H9 (cell line): ENCODE results near the gene GCGR. TPM values are rescaled to one million over a fixed set of nuclear protein-coding genes. Genes with fewer than 3 reads are reported as not detected.

Experiments
- DNase-seq: peaks from one replicate; pipeline ENCODE4 v3.0.0-alpha.2; 2017
- H2AFZ ChIP-seq: one replicate; pipeline ENCODE4 v1.6.1; 2013; ENCODE audit warnings: mild to moderate bottlenecking, low read length, control low read depth, moderate library complexity
- H2AK5ac ChIP-seq: 2 replicates; pipeline ENCODE4 v1.6.1; 2013; ENCODE audit warnings: low read length, control low read depth, mixed read lengths; ENCODE audit not compliant: insufficient read length
- H2BK120ac ChIP-seq: one replicate; pipeline ENCODE4 v1.6.1; 2013; ENCODE audit warnings: low read depth, mild to moderate bottlenecking, low read length, control low read depth, inconsistent platforms; ENCODE audit not compliant: poor library complexity, severe bottlenecking
- H2BK12ac ChIP-seq: 2 replicates; pipeline ENCODE4 v1.6.1; 2013; ENCODE audit warnings: low read length, control low read depth, mixed read lengths, low read depth; ENCODE audit not compliant: insufficient read length
- H2BK15ac ChIP-seq: 2 replicates; pipeline ENCODE4 v1.6.1; 2013; ENCODE audit warnings: low read depth, low read length, control low read depth
- H2BK20ac ChIP-seq: one replicate; pipeline ENCODE4 v1.6.1; 2013; ENCODE audit warnings: low read depth, mild to moderate bottlenecking, low read length, control low read depth, inconsistent platforms; ENCODE audit not compliant: poor library complexity, severe bottlenecking
- H2BK5ac ChIP-seq: 2 replicates; pipeline ENCODE4 v1.6.1; 2013; ENCODE audit warnings: low read length, control low read depth, mixed read lengths; ENCODE audit not compliant: insufficient read length
- H3K14ac ChIP-seq: 2 replicates; pipeline ENCODE4 v1.6.1; 2013; ENCODE audit warnings: low read length, control low read depth; ENCODE audit not compliant: insufficient read depth
- H3K18ac ChIP-seq: 2 replicates; pipeline ENCODE4 v1.6.1; 2013; ENCODE audit warnings: low read depth, mild to moderate bottlenecking, mixed read lengths, low read length, control low read depth; ENCODE audit not compliant: insufficient read length
- H3K23ac ChIP-seq: 2 replicates; pipeline ENCODE4 v1.6.1; 2013; ENCODE audit warnings: low read length, control low read depth, mixed read lengths, low read depth; ENCODE audit not compliant: insufficient read length
- H3K23me2 ChIP-seq: 2 replicates; pipeline ENCODE4 v1.6.1; 2013; ENCODE audit warnings: low read depth, mild to moderate bottlenecking, mixed read lengths, low read length, control low read depth; ENCODE audit not compliant: insufficient read length, poor library complexity, severe bottlenecking
- H3K27ac ChIP-seq: 2 replicates; pipeline ENCODE4 v1.5.1; 2013; ENCODE audit warnings: low read length, control low read depth, mixed read lengths, low read depth; ENCODE audit not compliant: insufficient read length
- H3K27me3 ChIP-seq: 2 replicates; pipeline ENCODE4 v1.6.1; 2013; ENCODE audit warnings: low read length, control low read depth, inconsistent platforms; ENCODE audit not compliant: insufficient read depth
- H3K4ac ChIP-seq: 2 replicates; pipeline ENCODE4 v1.6.1; 2013; ENCODE audit warnings: low read depth, mild to moderate bottlenecking, control low read depth, inconsistent platforms, low read length, moderate library complexity
- H3K4me1 ChIP-seq: 2 replicates; pipeline ENCODE4 v1.6.1; 2013; ENCODE audit warnings: low read length, control low read depth, inconsistent platforms; ENCODE audit not compliant: insufficient read depth
- H3K4me2 ChIP-seq: 2 replicates; pipeline ENCODE4 v1.6.1; 2013; ENCODE audit warnings: low read length, control low read depth, mixed read lengths; ENCODE audit not compliant: insufficient read length, insufficient read depth
- H3K56ac ChIP-seq: 2 replicates; pipeline ENCODE4 v1.6.1; 2013; ENCODE audit warnings: low read depth, mild to moderate bottlenecking, mixed read lengths, low read length, control low read depth; ENCODE audit not compliant: insufficient read length
- H3K79me1 ChIP-seq: 2 replicates; pipeline ENCODE4 v1.6.1; 2013; ENCODE audit warnings: low read depth, mild to moderate bottlenecking, moderate library complexity, low read length, control low read depth, inconsistent platforms; ENCODE audit not compliant: insufficient read depth, poor library complexity, severe bottlenecking
- H3K79me2 ChIP-seq: 2 replicates; pipeline ENCODE4 v1.6.1; 2013; ENCODE audit warnings: low read length, control low read depth, inconsistent platforms; ENCODE audit not compliant: insufficient read depth
- H3K9ac ChIP-seq: 2 replicates; pipeline ENCODE4 v1.6.1; 2013; ENCODE audit warnings: low read length, control low read depth, mixed read lengths; ENCODE audit not compliant: insufficient read length; ENCODE audit errors: extremely low read depth
- H3K9me3 ChIP-seq: one replicate; pipeline ENCODE4 v1.6.1; 2013; ENCODE audit warnings: low read depth, low read length, inconsistent platforms; ENCODE audit not compliant: control insufficient read depth
- H3T11ph ChIP-seq: one replicate; pipeline ENCODE4 v1.6.1; 2013; ENCODE audit warnings: mild to moderate bottlenecking, low read length, control low read depth, inconsistent platforms
- H4K20me1 ChIP-seq: one replicate; pipeline ENCODE4 v1.6.1; 2013; ENCODE audit not compliant: control insufficient read depth, insufficient read length, insufficient read depth
- H4K5ac ChIP-seq: 2 replicates; pipeline ENCODE4 v1.6.1; 2013; ENCODE audit warnings: low read depth, mild to moderate bottlenecking, mixed read lengths, low read length, control low read depth; ENCODE audit not compliant: insufficient read length
- H4K8ac ChIP-seq: replicated peaks from 2 replicates; pipeline ENCODE4 v1.6.1; 2013; ENCODE audit warnings: low read length, control low read depth, mixed read lengths, low read depth; ENCODE audit not compliant: insufficient read length
- H4K91ac ChIP-seq: 2 replicates; pipeline ENCODE4 v1.6.1; 2013; ENCODE audit warnings: low read depth, mild to moderate bottlenecking, moderate library complexity, mixed read lengths, low read length, control low read depth; ENCODE audit not compliant: insufficient read length
- H3K27ac Mint-ChIP-seq, 3 experiments: 2 replicates in 2 of 3; 3 replicates in 1 of 3; pipeline ENCODE4 v1.8.0; 2020 to 2021; ENCODE audit warnings: mixed read lengths in 3 of 3, mild to moderate bottlenecking in 1 of 3, moderate library complexity in 1 of 3
- H3K27me3 Mint-ChIP-seq: 2 replicates; pipeline ENCODE4 v1.8.0; 2021; ENCODE audit warnings: low read depth, mild to moderate bottlenecking, moderate library complexity, mixed read lengths
- H3K36me3 Mint-ChIP-seq, 3 experiments: 2 replicates in 2 of 3; 3 replicates in 1 of 3; pipeline ENCODE4 v1.8.0; 2020 to 2021; ENCODE audit warnings: low read depth in 3 of 3, mixed read lengths in 3 of 3; ENCODE audit not compliant: insufficient read depth in 1 of 3
- H3K4me1 Mint-ChIP-seq, 2 experiments: 2 replicates each; pipeline ENCODE4 v1.8.0; 2020; ENCODE audit warnings: mixed read lengths in 2 of 2
- H3K4me3 Mint-ChIP-seq, 2 experiments: 2 replicates in 1 of 2; 3 replicates in 1 of 2; pipeline ENCODE4 v1.8.0; 2020 to 2021; ENCODE audit warnings: mild to moderate bottlenecking in 2 of 2, mixed read lengths in 2 of 2, moderate library complexity in 1 of 2
- H3K9me3 Mint-ChIP-seq, 2 experiments: 2 replicates in 1 of 2; 3 replicates in 1 of 2; pipeline ENCODE4 v1.8.0; 2020; ENCODE audit warnings: mild to moderate bottlenecking in 2 of 2, mixed read lengths in 2 of 2, moderate library complexity in 1 of 2
- WGBS: extraction: QIAGEN DNeasy Blood & Tissue Kit; methylation state at CpG from one replicate; pipeline ENCODE4 v1.1.7; 2013; ENCODE audit warnings: missing lambda C conversion rate, low lambda C conversion rate, mixed read lengths; ENCODE audit not compliant: insufficient read length; ENCODE audit errors: extremely low coverage; 5-methylcytosine and 5-hydroxymethylcytosine counted together
- total RNA-seq: library from RNA; stranded (reverse); gene quantifications from 2 replicates; pipeline ENCODE4 v1.2.1, GENCODE V29; 2021
- TF ChIP-seq, protein P1 (sequence below): fragments of 200-600 bp; sonication (generic); conservative IDR thresholded peaks from 3 replicates; pipeline ENCODE4 v1.8.0; 2021; ENCODE audit warnings: antibody characterized with exemption, mild to moderate bottlenecking

GCGR gene
- total RNA-seq, 1 experiment from 2014 or later, result 0.24 TPM

DNA sequence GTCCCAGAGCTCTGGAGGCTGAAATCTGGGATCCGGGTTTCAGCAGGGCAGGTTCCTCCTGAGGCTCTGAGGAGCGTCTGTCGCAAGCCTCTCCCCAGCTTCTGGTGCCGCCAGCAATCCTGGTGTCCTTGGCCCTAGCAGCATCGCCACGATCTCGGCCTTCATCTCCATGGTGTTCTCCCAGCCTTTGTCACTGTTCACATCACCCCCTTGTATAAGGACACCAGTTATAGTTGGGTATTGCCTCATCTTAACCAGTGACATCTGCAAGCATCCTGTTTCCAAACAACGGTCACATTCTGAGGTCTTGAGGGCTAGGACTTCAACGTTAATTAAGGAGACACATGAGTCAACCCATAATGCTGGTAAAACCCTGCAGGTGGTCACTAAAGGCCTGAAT is 33.7 kb downstream of the GCGR start:
- no peak overlapping the region for H3K27ac ChIP-seq
- no peak overlapping the region for H3K23ac ChIP-seq
- H2BK20ac ChIP-seq, result no peak overlapping the region
- Mint-ChIP-seq H3K4me3 (no peak overlapping the region; a peak in 1 of 5 replicates), H3K4me1 (peaks cover 5 to 6% of the 10 kb centered on the region in 2 experiments; a peak in 3 of 4 replicates), H3K36me3 (peaks cover 0 to 6% (median 5%) of the 10 kb centered on the region in 3 experiments; a peak in 2 of 7 replicates), H3K9me3 (no peaks in the 10 kb centered on the region), H3K27me3 (no peaks in the 10 kb centered on the region; the same call in 1 of the 2 replicates), H3K27ac (no peak overlapping the region)
- H4K91ac ChIP-seq, result no peak overlapping the region
- no peak overlapping the region for H2BK15ac ChIP-seq
- no peak for DNase-seq
- H3K14ac ChIP-seq, result no peak overlapping the region
- H2BK5ac ChIP-seq, result no peak overlapping the region
- TF ChIP-seq, protein P1, sequence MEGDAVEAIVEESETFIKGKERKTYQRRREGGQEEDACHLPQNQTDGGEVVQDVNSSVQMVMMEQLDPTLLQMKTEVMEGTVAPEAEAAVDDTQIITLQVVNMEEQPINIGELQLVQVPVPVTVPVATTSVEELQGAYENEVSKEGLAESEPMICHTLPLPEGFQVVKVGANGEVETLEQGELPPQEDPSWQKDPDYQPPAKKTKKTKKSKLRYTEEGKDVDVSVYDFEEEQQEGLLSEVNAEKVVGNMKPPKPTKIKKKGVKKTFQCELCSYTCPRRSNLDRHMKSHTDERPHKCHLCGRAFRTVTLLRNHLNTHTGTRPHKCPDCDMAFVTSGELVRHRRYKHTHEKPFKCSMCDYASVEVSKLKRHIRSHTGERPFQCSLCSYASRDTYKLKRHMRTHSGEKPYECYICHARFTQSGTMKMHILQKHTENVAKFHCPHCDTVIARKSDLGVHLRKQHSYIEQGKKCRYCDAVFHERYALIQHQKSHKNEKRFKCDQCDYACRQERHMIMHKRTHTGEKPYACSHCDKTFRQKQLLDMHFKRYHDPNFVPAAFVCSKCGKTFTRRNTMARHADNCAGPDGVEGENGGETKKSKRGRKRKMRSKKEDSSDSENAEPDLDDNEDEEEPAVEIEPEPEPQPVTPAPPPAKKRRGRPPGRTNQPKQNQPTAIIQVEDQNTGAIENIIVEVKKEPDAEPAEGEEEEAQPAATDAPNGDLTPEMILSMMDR, result no peak
- H4K5ac ChIP-seq, result no peak overlapping the region
- H3K23me2 ChIP-seq, result peaks cover 9% of the 10 kb centered on the region
- H4K8ac ChIP-seq, result peak overlapping the region; percentile 32
- no peak overlapping the region for H3K4me2 ChIP-seq
- no peak overlapping the region for H2AFZ ChIP-seq
- no CpG with 5 or more reads among the region's 9 CpGs for WGBS
- H3K27me3 ChIP-seq, result no peaks in the 10 kb centered on the region
- H3T11ph ChIP-seq, result no peak overlapping the region
- H3K18ac ChIP-seq, result no peak overlapping the region
- no peak overlapping the region for H2BK120ac ChIP-seq
- H3K4me1 ChIP-seq, result no peaks in the 10 kb centered on the region
- peaks cover 2% of the 10 kb centered on the region; the same call in 1 of the 2 replicates for H3K79me2 ChIP-seq
- no peak overlapping the region for H3K4ac ChIP-seq
- no peak overlapping the region for H2BK12ac ChIP-seq
- no peak overlapping the region for H3K56ac ChIP-seq
- H3K9ac ChIP-seq, result no peak overlapping the region
- no peaks in the 10 kb centered on the region for H4K20me1 ChIP-seq
- H3K9me3 ChIP-seq, result no peaks in the 10 kb centered on the region
- H3K79me1 ChIP-seq, result no peaks in the 10 kb centered on the region
- H2AK5ac ChIP-seq, result no peak overlapping the region
